NCI-H187 (cell line): ENCODE data around the gene LRRC32.

ENCODE experiments used
- DNase-seq, 2 experiments: peaks; one replicate each; lab custom pipeline; 2025; lab: John Stamatoyannopoulos, UW

The LRRC32 gene

DNA sequence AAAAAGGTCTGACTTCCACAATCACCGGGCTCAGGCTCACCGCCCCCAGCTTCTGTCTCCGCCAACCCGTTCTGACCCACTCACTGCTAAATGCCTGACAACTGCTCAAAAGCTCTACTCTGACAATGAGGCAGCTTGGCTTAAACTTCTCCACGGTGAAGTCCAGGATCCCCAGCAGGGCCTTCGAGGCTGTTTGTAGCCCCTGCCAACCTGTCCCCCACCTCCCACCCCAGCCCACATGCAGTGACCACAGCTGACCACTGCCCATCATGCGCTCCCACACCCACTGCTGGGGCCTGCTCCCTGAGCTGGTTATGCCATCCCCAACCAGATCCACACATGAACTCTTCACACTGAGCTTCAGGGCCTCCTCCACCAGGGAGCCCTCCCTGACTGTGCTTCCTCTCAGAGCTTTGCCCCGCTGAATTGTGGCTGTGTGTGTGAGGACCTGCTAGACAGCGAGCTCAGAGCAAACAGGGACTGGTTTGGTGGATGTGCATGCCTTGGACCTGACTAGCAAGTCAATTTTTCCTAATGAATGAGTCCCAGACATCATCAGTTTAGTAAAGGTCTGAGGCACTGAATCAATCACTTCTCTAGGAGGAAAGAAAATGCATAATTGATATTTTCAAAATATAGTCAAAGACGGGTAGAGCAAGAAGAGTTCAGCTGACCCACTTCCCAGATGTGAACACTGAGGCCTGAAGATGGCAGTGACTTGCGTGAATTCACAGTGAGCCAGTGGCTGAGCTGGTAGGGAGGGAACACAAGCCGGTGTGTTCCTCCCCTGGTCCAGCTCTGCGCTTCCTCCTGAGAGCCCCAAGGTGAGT is 7.7 kb downstream of the LRRC32 start:
- DNase-seq = no peak

DNA sequence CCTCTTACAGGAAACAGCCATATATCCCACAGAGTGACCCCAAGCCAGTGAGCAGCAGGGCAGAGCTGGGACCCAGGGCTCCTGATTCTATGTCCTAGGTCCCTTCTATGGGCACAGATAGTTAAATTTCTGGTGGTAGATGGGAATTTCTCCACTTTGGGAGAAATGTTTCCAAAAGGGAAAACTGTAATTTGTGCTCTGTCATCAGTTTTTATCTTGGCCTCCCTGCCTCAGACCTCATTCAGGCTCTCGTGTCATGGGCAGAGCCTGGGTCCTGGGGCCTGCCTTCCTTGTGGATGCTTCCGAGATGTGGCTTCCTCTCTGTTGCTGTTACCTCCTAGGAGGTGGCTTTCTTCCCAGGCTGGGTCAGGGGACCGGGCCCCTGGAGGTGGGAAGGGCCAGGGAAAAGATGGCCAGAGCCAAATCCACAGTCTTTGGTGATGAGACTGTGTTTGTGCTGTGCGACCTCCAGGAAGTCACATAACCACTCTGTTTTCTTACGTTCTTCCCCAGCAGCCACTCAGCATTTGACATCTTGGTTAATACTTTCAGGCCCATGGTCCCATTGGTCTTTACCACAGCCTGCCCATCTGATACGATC is 8.6 kb downstream of the LRRC32 start:
- no peak for DNase-seq

DNA sequence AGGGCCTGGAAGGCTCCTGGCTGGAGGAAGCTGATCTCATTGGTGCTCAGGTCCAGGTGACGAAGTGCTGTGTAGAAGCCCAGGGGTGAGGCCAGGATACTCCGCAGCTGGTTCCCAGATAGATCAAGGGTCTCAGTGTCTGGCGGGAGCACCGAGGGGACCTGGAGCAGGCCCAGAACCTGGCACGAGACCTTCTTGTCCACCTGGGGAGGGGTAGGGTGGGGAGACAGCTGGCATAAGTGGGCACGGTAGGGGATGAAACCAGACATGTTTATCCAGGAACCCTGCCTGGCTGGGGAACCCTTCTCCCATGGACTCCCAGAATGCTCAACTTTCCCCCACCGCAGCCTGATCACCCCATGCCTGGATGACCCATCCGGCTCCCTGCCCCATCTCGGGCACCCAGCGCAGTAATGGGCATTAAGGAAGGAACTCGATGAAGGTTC is 9.2 kb downstream of the LRRC32 start:
- no peak for DNase-seq

DNA sequence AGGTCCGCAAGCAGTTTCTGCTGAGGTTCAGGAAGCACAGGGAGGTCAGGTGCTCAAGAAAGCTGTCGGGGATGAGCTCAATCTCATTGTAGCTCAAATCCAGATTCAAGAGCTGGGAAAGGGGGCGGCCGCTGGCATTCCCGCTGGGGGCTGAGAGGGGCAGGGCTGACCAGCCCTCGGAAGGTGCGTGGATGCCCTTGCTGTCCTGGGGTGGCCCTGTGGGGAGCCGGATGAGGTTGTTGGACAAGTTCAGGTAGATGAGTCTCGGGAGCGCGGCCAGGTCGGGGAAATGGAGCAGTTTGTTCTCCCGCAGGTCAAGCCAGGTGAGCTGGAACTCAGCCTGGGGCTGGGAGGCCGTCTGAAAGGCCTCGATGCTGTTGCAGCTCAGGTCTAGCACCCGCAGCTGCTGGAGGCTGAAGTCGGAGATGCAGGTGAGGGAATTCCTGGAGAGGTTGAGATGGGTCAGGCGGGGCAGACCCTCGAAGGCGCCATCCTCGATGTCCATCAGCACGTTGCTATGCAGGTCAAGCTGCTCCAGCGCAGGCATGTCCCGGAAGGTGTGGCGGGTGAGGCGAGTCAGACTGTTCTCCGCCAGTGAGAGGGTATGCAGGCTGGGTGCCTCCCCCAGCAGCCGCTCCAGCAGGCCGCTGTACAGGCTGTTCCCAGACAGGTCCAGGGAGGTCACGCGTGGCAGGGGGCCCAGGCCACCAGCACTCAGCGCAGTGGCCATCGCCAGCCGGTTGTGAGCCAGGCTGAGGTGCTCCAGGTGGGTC is 9.8 kb downstream of the LRRC32 start:
- DNase-seq = no peak

DNA sequence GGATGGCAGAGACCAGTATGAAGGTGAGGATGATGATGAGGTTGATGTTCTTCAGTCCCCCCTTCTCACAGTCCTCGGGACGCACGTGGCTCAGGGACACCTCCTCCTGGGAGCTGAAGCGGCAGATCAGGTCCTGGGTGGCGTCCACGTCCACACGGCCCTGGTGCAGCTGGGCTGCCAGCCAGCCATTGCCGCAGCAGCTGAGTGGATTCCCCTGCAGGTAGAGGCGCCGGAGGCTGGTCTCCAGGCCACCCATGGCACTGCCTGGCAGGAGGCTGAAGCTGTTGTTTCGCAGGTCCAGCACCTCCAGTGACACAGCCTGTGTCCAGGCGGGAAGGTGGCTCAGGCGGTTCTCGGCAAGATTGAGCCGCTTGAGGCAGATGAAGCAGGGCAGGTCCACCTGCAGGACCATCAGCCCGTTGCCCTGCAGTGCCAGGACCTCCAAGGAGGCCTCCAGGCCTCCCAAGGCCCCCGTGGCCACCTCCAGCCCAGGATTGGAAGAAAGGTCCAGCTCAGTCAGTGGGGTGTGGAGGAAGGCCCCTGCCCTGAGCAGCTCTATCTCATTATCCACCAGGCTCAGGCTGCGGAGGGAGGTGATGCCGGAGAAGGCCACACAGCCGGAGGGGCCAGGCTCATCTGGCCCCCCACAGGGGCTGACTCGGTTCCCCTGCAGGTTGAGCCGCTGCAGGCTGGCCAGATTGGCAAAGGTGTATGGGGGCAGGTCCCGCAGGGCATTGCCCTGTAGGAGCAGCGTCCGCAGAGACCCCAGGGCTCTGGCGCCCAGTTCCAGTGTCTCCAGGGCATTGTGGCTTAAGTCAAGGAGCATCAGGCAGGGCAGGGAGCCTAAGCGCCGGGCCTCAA is 10.6 kb downstream of the LRRC32 start:
- DNase-seq = no peak

DNA sequence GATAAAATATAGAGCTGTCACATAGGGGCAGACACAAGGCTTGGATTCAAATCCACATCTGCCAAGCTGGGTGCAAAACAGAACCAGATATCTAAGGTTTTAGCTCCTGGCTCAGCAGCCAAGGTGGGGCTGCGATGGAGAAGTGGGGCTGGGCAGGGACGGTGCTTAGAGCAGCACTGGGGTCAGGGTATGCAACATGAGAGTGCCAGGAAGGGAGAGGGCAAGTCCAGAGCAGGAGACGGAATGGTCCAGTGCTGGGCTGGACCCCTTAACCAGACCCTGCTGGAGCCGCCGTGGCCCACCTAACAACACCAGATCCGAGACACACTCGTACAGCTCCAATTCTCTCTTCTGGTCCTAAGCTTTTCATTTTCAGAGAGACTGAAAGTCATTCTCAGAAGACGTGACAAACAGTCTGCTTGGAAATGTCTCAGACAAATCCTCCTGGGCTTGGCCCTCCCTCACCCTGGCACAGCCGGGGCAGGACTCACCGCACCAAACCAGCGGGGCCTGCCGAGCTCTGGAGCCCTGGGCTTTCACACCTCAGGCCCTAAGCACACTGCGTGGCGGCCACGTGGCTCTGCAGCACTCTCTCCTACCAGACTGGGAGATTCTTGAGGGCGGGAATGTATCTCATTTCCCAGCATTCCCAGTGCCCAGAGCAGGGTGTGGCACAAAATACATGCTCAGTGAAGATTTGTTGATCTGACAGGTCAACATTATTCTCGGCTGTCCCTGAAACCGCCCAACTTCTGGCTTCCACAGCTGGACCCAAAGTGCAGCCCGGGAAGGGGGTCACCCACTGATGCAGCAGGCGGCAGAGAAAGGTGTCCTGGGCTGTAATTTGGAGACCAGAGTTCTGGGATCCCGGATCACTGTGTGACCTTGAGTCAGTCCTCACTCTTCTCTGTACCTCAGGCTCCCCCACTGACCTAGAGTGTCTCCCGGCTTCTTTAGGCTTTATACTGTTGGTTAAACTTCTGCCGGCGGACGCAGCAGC is 11.6 kb downstream of the LRRC32 start:
- DNase-seq = no peak

DNA sequence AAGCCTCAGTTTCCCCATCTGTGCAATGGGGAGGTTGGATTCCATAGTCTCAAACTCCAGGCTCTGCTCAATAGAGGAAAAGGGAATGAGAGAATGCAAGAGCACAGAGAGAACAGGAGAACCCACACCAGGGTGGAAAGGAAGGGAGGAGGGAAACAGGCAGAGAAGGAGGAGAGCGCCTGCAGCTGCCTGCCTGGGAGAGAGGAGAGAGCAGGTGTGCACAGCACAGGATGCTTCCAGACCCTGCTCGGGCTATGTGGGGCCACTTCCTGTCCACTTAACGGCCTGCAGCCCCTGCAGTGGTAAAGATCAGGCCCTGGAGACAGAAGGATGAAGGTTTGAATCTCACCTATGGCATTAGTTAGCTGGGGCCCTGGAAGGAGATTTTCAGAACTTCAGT is 12.3 kb downstream of the LRRC32 start:
- no peak for DNase-seq

DNA sequence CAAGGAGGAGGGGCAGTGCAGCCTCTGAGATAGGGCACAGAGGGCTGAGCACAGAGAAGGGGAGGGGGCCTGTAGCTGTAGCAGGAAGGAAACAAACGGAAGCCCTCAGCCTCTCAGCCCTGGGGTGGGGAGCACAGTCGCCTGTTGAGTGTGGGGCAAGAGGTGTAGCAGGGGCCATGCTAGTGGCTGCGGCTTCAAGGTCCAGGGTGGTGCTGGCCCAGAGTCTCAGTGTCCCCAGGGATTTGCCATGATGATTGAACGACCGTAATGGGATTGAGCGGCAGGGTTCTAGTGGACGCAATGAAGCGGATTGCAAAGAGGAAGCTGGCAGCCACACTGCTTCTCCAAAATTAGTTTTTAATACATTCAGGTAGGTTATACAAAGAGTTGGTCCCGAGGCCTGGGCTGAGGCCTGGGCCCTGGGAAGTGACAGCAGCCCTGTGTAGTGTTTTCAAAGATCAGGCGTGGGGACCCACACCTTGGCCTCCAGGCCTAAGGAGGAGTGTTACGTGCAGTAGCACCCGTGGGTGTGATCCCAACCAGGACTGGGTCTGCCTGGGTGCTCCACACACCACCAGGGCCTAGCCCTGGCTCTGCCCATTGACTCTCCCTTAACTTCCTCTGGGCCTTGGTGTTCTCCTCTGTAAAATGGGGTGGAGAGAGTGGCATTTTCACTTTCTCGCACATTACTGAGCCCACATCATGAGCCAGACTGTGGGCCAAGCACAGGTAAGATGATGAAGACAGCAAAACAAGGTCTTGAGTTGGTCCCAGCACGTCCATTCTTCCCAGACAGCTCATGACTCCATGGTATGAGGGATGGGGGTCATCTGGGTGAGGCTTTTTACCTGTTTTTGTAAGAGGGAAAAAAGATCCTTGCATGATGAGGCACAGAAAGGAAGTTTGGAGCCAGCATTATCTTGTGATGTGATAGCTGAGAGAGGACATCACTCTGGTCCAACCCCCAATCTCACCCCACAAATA is 13.1 kb downstream of the LRRC32 start:
- no peak for DNase-seq

DNA sequence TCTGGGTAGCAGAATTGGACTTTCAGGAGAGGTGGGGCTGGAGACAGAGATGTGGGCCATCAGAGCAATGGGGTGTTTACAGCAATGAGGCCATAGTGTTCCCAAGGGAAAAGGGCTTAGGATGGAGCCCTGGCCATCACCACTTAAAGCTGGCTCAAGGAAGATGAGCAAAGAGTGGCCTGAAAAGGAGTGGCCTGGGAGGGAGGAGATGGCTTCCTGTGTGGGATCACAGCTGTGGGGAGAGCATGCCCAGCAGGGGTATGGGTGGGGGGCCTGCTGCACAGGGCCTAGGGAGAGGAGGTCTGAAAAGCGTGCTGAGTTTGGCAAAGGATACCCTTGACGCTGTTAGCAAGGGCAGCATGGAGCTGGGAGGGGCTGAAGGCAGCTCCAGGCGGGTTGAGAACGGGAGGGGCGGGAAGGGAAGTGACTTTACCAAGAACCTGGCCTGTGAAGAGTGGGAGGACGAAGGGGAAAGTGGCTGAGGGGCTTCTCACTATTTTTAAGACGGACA is 13.9 kb downstream of the LRRC32 start:
- DNase-seq = no peak

DNA sequence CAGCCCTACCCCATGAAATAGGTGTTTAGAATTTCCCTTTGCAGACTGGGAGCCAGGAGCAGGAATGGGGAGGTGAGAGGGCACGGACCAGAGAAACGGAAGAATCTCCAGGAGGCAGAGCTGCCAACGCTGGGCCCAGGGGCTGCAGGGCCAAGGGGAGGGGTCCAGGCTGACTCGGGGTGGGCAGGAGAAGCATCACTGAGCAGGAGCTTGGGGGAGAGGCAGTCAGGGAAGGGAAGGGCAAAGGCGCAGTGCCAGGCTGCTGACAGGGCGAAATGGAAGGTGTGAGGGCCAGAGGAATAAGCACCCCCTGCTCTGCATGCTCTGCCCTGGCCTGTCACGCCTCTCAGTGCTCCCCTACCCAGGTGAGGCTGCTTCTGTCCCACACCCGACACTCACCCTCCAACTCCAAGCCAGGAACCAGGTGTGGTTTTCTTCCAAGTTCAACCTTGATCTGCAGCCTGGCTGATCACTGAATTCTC is 14.5 kb downstream of the LRRC32 start:
- no peak for DNase-seq

DNA sequence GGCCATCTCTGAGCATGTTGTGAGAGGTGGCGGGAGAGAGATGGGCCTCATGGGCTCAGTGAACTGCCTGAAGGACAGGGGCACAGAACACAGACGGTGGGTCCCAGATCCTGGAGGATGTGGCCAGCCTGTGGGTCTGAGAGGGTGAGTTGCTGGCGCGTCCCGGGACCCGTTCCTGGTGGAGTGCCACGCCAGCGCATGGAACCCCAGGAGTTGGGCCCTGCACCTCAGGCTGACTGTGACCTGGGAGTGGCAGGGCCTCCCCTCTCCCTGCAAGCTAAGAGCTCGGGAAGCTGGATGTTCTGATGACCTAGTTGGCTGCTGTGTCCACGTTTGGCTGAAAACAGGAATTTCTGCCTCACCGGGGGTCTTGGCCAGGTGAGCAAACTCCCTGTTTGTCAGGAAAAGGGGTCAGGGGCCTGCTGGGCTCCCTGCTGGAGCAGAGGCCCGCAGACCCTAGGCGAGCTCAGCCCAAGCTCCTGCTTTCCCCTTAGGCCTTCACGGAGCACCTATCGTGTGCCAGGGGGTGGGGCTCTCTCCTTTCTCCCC is 15.0 kb downstream of the LRRC32 start:
- no peak for DNase-seq

DNA sequence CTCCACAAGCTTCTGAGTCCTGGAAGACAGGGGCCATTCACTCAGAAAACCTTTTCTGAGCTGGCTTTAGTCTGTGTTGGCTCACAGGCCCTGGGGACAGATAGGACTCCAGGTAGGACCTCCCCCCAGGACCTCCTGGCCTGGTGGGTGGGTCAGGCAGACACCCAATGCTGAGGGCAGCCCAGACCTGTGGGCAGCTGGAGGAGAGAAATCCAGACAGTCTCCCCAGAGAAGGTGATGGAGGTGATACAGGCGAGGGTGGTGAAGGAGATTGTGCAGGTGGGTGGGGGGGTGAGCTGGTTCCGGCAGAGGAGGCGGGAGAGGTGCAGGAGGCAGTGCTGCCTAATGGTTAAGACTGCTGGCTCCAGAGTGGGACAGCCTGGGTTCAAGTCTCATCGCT is 15.6 kb downstream of the LRRC32 start:
- no peak for DNase-seq

DNA sequence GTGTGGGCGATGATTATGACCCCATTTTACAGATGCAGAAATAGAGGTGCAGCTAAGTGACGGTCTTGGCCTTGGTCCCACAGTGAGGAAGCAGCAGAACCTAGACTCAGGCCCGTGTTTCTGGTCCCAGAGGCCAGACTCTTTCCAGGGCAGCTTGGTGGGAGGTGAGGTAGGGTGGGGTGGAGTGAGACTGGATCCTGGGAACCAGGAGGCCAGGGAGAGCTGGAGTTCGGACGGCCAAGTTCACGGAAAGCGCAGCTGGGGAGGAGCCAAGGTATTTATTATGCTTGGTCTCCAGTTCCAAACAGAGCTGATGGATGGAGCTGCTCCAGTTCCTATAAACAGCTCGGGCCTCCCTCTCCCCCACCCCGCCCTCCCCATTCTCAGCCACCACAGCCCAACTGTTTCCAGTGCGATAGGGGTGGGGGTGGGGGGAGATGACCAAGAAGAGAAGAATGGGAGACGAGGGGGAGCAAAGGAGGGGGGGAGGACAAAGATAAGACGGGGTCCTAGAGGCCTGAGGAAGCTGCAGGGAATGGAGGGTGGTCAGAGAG is 16.2 kb downstream of the LRRC32 start:
- DNase-seq = no peak

DNA sequence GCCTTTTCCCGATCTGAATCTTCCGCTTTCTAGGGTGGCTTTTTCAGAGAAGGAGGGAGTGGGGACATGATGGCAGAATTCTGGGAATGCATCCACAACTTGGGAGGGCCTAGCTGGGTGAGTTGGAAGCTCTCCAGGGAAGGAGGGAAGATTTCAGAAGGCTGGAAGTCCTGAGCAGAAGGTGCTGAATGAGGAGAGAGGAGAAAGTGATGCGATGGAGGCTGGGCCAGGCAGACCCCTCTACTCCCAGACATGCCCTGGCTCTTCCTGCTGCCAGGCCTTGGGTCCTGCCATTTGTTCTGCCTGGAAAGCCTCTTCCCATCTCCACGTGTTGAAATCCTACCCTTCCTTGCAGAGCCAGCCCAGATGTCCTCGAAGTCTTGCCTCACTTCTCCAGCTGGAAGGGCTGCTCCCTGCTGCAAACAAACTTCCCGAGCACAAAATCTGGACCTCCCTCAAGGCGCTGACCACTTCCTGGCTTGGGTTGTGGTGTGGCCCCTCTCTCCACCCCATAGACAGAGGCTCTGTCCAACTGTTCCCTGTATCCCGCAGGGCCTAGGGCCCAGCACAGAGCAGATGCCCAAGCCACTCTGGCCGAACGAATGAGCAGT is 16.8 kb downstream of the LRRC32 start:
- DNase-seq = no peak

DNA sequence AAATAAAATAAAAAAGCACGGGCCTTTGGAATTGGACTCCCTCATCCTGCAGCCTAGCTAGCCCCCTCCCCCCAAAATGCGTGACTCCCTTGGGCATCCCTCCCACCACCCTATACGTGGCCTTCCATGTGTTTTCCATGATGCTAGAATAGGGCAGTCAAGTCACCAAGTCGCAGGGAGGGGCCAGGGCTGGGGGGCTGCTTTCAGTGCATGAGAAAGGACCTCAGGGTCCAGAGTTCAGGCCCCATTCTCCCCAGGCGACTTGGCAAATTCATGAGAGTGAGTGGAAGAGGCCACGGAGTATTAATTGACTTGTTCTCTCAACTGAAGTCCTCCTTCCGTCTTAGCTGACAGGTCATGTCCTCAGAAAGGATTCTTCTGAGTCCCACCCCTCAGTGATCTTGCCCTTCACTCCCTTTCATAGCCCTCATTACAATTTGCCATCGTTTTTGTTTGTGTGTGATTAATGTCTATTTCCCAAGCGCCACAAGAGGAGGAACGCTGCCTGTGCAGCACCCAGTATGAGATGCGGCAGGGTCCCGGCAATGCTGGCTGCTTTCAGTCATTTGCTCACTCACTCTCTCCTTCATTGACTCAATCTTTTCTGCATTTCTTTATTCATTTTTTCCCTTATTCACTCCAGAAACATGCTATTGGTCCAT is 17.4 kb downstream of the LRRC32 start:
- DNase-seq = no peak

DNA sequence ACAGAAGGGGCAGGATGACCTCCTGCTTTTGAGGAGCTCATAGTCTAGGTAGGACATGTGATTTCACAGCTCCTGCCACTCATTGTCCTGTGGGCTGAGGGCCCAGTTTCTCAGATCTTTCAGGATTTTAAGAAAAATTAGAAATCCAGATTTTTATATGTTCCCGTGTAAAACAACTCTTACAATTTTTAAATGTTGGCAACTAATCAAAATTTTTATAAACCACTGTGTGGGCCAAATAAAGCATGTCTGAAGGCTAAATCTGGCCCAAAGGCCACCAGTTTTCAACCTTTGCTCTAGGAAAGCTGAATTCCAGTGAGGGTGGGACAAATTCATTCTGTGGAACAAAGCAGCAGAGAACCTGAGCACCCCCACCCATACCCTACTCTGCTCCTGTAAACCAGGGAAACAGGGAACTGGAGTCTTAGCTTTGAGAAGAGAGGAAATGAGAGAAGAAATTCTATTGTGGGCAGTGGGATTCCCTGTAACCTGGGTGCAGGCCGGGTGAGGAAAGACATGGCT is 20.6 kb downstream of the LRRC32 start:
- DNase-seq = no peak

DNA sequence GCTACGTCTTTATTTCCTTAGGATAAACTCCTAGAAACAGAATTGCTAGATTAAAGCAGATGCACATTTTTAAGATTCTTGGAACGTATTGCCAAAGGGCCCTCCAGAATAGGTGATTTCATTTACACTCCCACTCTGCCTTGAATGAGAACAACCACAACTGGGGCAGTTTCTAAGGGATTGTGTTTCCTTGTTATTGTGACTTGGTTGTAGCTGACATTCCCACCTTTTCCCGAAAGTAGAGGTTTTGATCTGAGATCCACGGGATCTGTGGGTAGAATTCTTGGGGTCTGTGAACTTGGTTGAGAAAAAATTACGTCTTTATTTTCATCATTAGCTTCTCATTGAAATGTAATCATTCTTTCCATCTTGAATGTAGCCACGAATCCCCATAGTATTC is 21.5 kb downstream of the LRRC32 start:
- DNase-seq = no peak
